Activated T-cell treated with anti-CD3 and anti-CD28 coated beads, Interleukin-2, amount 50 U/mL, for 24 hours (primary cell): Measurements from ENCODE around the gene TNS2.
A peak's percentile ranks its signal among the peaks of the same experiment; 100 is the strongest.
"Not testable (repeated sequence)": the region's sequence is repeated elsewhere in the genome, so short reads cannot be mapped to it uniquely, and the experiment has no call there.

Experiments
- DNase-seq: peaks from one replicate; pipeline ENCODE4 v3.0.0-alpha.2; 2020
- H3K27ac Mint-ChIP-seq: 2 replicates; pipeline ENCODE4 v1.8.0; 2020; ENCODE audit warnings: mild to moderate bottlenecking, mixed read lengths
- H3K27me3 Mint-ChIP-seq: 2 replicates; pipeline ENCODE4 v1.8.0; 2020; ENCODE audit warnings: mixed read lengths
- H3K36me3 Mint-ChIP-seq: 2 replicates; pipeline ENCODE4 v1.8.0; 2020; ENCODE audit warnings: low read depth, mixed read lengths
- H3K4me1 Mint-ChIP-seq: 2 replicates; pipeline ENCODE4 v1.8.0; 2020; ENCODE audit warnings: low read depth, mixed read lengths
- H3K4me3 Mint-ChIP-seq: 2 replicates; pipeline ENCODE4 v1.8.0; 2020; ENCODE audit warnings: mild to moderate bottlenecking, moderate library complexity, mixed read lengths
- H3K9me3 Mint-ChIP-seq: 2 replicates; pipeline ENCODE4 v1.8.0; 2020; ENCODE audit warnings: mixed read lengths

The TNS2 gene

DNA sequence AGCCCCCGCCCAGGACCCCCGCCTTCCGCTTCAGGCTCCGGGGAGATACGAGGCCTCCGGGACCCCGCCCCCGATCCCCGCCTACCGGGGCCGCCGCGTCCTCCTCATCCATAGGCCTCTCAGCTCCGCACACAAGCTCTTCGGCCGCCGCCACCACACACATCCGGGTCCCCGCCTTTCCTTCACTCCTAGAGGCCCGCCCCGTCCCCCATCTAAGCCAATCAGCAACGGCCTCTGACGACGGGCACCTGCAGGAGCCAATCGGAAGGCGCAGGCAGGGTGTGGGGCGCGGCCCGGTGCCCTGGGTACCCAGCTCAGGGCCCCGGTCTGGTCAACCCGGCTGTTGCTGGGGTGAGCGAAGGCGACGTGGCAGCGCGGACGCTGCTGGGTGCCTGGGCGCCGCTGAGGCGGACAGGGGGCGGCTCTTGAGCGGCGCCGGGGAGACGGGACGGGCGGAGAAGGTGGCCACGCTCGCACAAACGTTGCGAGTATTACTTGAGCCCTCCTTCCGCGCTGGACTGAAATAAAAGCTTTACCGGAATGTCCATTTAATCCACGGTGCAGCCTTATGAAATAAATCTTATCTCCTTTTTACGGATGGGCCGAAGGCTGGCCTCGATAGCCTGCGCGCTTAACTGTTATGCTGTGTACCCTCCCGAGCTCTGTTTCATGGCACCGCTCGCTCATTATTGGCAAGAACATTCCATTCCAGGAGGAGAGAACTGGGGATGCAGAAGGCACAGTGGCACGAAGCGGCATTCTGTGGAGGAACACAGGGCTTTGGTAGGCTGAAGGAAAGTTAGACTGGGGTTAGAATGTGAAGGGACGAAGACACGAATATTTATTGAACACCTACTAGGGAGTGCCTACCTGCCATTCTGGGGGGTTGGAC is 29.6 kb downstream of the TNS2 start, which contains the start of gene SPRYD3:
Gene SPRYD3 (minus strand): TSS at position 165 of the 892 bp plus-strand sequence. CDS start 57 bp downstream, at position 108.
- Mint-ChIP-seq H3K9me3 (no peaks in the 10 kb centered on the region), H3K4me3 (peak within 1 kb of the TSS; percentile 86), H3K27ac (peak within 1 kb of the TSS; percentile 85), H3K4me1 (peaks cover 44% of the 10 kb centered on the region), H3K36me3 (peaks cover 40% of the 10 kb centered on the region), H3K27me3 (no peaks in the 10 kb centered on the region)
- DNase-seq, result peak; percentile 99

DNA sequence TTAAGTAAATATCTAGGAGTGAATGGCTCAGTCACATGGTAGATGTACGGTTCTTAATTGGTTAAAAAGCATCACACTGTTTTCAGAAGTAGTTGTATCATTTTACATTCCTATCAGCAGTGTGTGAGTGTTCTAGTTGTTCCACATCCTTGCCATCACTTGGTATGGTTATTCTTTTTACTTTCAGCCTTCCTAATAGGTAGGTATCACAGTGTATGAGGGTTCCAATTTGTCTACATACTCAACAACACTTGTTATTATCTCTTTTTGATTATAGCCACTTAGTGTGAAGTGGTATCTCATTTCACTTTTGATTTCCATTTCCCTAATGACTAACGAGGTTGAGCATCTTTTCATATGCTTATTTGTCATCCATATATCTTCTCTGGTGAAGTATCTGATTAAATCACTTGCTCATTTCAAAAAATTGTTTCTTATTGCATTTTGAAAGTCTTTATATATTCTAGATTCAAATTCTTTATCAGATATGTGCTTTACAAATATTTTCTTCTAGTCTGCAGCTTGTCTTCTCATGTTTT is 32.8 kb downstream of the TNS2 start:
- Mint-ChIP-seq H3K27me3 (peaks cover 3% of the 10 kb centered on the region), H3K4me3 (no peak overlapping the region), H3K36me3 (peaks cover 8% of the 10 kb centered on the region), H3K27ac (peak overlapping the region; percentile 44), H3K9me3 (no peaks in the 10 kb centered on the region), H3K4me1 (peaks cover 29% of the 10 kb centered on the region)
- DNase-seq, result no peak

DNA sequence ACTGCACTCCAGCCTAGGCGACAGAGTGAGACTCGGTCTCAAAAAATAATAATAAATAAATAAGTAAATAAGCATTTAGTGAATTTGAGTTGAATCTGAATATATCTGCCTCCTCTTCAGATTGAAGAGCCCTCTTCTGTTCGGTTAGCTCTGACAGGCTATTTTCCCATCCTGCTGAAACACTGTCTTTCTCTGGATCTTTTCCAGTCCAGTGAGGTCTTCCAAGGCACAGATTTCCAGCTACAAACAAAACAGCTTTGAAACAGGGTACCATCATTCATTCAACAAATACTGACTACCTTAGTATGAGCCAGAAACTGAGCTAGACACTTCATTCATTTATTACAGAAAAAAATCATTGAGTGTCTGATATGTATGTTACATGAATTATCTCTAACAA is 36.5 kb downstream of the TNS2 start:
- Mint-ChIP-seq H3K4me3 (no peak overlapping the region), H3K27me3 (peaks cover 6% of the 10 kb centered on the region), H3K9me3 (no peaks in the 10 kb centered on the region), H3K27ac (no peak overlapping the region), H3K36me3 (no peaks in the 10 kb centered on the region), H3K4me1 (peaks cover 8% of the 10 kb centered on the region)
- no peak for DNase-seq

DNA sequence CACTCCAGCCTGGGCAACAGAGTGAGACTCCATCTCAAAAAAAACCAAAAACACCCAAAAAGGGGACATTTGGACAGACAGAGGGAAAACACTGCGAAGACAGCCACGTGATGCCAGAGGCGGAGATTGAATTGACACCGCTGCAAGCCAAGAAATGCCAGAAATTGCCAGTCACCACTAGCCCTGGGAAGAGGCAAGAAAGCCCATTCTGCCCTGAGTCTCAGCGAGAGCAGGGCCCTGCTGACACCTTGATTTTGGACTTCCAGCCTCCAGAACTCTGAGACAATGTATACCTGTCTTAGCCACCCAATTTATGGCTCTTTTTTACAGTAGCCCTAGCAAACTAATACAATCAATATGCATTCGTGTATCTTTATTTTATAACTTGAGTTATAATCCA is 40.2 kb downstream of the TNS2 start:
- no peaks in the 10 kb centered on the region for H3K36me3 Mint-ChIP-seq
- peaks cover 6% of the 10 kb centered on the region for H3K4me1 Mint-ChIP-seq
- H3K27ac Mint-ChIP-seq, result no peak overlapping the region
- H3K4me3 Mint-ChIP-seq, result no peak overlapping the region
- peaks cover 6% of the 10 kb centered on the region for H3K27me3 Mint-ChIP-seq
- no peaks in the 10 kb centered on the region for H3K9me3 Mint-ChIP-seq
- DNase-seq, result no peak

DNA sequence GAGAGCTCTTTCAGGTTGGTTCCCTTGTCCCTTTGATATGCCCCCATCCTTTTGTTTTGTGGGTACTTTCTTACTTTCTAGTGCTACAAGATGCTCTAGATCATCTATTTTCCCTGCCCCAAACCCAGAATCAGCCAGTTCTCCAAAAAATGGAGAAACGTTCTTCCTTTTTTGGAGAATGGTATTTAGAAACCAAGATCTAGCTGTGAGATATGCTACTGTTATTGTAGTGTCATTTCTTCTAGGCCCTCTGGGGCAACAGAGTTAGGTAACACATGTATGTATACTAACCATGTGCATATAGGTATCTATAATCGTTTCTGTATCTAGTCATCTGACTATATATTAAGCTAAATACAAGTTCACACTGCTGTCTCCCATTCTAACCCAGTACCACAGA is 40.7 kb downstream of the TNS2 start:
- H3K9me3 Mint-ChIP-seq, result no peaks in the 10 kb centered on the region
- no peak overlapping the region for H3K4me3 Mint-ChIP-seq
- H3K36me3 Mint-ChIP-seq, result no peaks in the 10 kb centered on the region
- DNase-seq, result no peak
- H3K4me1 Mint-ChIP-seq, result peaks cover 6% of the 10 kb centered on the region
- H3K27ac Mint-ChIP-seq, result no peak overlapping the region
- H3K27me3 Mint-ChIP-seq, result peaks cover 6% of the 10 kb centered on the region

DNA sequence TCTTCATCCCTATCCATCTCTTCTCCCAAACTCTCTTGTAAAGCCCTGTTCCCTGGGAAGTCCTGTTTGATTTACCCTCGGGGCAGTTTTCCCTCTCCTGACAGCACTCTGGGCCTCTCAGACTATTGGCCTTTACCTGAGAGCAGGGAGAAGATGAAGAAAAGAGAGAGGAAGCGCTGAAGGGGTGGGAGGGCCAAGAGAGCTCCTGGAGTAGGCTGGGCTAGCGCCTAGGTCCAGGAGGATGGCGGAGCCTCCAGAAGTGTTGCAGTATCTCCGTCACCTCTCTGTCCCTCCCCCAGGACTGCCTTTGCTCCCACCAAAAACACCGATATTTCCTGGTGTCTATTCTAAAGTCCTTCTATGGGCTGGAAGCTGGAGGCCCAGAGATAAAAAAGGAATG is 41.9 kb downstream of the TNS2 start:
- Mint-ChIP-seq H3K9me3 (no peaks in the 10 kb centered on the region), H3K4me1 (peaks cover 13% of the 10 kb centered on the region), H3K27me3 (peaks cover 8% of the 10 kb centered on the region)

DNA sequence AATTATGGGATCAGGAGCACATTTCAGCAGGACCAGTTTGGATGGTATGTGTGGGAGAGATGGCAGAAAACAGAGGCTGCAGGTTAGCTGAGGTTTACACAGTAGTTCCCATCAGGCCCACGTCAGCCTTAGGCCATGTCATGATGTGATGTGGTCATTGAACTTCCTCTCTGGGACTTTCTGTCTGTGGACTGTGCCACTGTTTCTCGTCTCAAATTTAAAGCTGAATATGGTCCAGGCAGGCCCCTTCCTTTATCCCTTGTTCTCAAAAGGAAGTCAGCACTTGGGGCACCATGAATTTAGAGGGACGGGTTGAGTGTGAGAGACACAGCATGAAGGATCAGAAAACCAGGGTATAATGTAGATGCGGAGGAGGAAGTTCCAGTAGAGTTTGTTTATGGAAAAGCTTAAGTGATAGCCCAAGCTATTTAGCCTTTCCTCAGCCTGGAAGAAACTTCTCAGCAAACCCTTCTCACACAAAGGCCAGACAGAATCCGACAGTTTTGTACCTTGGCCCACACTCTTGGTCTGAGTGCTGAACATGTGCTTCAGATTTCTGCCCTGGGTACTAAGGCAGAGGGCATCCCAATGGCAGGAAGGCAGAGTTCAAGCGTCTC is 44.0 kb downstream of the TNS2 start:
- peaks cover 32% of the 10 kb centered on the region for H3K4me1 Mint-ChIP-seq
- no peaks in the 10 kb centered on the region for H3K36me3 Mint-ChIP-seq
- no peak overlapping the region for H3K4me3 Mint-ChIP-seq
- no peaks in the 10 kb centered on the region for H3K9me3 Mint-ChIP-seq
- peaks cover 13% of the 10 kb centered on the region for H3K27me3 Mint-ChIP-seq
- H3K27ac Mint-ChIP-seq, result no peak overlapping the region
- no peak for DNase-seq

More for the DNA sequence above, 41.9 kb downstream of the TNS2 start:
- DNase-seq, result no peak
- Mint-ChIP-seq H3K4me3 (no peak overlapping the region), H3K36me3 (no peaks in the 10 kb centered on the region), H3K27ac (no peak overlapping the region)

DNA sequence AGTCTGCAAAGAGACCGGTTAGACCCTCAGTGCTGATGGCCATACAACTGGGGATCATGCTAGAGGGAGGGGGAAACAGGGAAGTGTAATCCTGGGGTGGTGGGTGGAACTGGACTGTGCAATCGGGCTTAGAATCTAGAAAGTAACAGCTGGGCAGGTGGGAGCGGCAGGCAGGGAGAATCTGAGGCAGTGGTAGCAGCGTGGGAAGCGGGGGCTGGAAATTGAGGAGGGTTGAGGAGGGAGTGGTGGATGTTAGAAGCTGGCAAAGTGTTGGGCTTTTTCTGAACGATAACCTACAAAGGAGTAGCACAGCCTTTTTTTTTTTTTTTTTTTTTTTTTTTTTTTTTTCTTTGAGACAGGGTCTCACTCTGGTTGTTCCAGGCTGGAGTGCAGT is 44.5 kb downstream of the TNS2 start:
- no peak for DNase-seq
- peaks cover 13% of the 10 kb centered on the region for H3K27me3 Mint-ChIP-seq
- H3K36me3 Mint-ChIP-seq, result no peaks in the 10 kb centered on the region
- no peak overlapping the region for H3K27ac Mint-ChIP-seq
- H3K4me1 Mint-ChIP-seq, result peaks cover 37% of the 10 kb centered on the region
- H3K9me3 Mint-ChIP-seq, result no peaks in the 10 kb centered on the region
- no peak overlapping the region for H3K4me3 Mint-ChIP-seq

DNA sequence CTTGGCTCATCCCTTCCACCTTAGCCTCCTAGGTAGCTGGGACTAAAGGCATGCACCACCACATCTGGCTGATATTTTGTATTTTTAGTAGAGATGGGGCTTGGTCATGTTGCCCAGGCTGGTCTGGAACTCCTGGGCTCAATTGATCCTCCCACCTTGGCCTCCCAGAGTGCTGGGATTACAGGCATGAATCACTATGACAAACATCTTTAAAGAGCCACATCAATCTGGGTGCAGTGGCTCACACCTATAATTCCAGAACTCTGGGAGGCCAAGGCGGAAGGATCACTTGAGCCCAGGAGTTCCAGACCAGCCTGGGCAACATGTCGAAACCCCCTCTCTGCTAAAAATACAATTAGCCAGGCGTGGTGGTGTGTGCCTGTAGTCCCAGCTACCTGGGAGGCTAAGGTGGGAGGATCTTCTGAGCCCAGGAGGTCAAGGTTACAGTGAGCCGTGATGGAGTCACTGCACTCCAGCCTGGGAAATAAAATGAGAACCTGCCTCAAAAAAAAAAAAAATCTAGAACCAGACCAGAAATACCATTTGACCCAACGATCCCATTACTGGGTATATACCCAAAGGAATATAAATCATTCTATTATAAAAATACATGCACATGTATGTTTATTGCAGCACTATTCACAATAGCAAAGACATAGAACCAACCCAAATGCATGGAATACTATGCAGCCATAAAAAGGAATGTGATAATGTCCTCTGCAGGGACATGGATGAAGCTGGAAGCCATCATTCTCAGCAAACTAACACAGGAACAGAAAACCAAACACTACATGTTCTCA is 45.1 kb downstream of the TNS2 start:
- H3K27me3 Mint-ChIP-seq, result peaks cover 13% of the 10 kb centered on the region
- H3K36me3 Mint-ChIP-seq, H3K9me3 Mint-ChIP-seq, DNase-seq, H3K4me3 Mint-ChIP-seq, H3K27ac Mint-ChIP-seq: not testable (repeated sequence)
- peaks cover 38% of the 10 kb centered on the region for H3K4me1 Mint-ChIP-seq

DNA sequence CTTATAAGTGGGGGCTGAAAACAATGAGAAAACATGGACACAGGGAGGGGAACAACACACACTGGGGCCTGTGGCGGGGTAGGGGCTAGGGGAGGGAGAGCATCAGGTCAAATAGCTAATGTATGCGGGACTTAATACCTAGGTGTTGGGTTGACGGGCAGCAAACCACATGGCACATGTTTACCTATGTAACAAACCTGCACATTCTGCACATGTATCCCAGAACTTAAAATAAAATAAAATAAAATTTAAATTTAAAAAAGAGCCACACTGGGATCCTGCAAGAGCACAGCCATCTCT is 45.7 kb downstream of the TNS2 start:
- not testable (repeated sequence) for H3K4me3 Mint-ChIP-seq, H3K9me3 Mint-ChIP-seq, DNase-seq, H3K27ac Mint-ChIP-seq, H3K36me3 Mint-ChIP-seq
- H3K4me1 Mint-ChIP-seq, result peaks cover 38% of the 10 kb centered on the region
- peaks cover 11% of the 10 kb centered on the region for H3K27me3 Mint-ChIP-seq

DNA sequence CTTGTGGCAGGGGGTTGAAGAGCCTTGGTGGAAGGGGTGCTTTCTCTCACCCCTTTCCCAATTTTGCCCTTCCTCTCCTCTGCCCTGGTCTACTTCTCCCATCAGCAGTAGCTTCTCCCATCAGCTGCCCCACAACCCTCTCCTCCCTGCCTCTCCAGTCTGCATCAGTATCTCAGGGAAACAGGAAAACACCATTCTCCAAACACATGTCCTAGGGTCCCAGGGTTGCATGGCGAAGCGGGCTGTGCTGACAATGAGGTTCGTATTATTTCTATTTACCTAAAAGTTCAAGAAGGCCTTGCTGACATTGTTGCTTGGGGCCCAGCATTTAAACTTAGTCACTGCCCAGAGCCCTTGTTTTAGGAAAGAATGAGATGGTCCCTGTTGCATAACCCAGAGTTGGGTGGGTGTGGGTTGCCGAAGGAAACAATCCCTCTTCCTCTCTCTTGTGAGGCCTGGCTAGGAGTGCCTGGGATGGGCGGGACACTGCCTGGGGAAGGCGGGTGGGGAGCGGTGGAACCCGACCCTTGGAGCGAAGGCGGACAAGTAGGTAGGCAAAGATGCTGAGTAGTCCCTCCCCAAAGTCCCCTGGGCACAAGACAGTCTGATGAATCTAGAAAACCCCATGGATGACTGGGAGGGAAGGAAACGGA is 46.4 kb downstream of the TNS2 start:
- Mint-ChIP-seq H3K36me3 (no peaks in the 10 kb centered on the region), H3K4me3 (no peak overlapping the region), H3K9me3 (no peaks in the 10 kb centered on the region), H3K4me1 (peaks cover 38% of the 10 kb centered on the region), H3K27me3 (peaks cover 10% of the 10 kb centered on the region), H3K27ac (peak overlapping the region; percentile 3)
- DNase-seq, result no peak

DNA sequence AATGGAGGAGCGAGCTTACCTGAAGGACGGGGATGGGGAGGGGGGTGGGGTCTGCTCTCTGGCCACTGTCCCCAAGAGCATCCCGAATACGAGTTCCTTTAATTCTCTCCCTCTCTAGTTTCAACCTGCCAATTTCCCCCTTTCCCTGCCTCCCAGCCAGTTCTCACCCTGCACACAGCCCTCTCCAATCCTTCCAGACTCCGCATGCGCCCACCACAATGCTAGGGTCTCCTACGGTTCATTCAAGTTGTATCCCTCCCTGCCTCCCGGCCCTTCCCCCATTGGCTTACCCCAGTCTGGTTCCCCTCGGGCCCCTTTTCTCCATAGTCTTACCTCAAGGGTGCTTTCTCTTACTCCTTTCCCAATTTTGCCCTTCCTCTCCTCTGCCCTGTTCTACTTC is 46.9 kb downstream of the TNS2 start:
- no peak overlapping the region for H3K27ac Mint-ChIP-seq
- peak overlapping the region; percentile 67 for H3K4me3 Mint-ChIP-seq
- DNase-seq, result no peak
- H3K4me1 Mint-ChIP-seq, result peaks cover 40% of the 10 kb centered on the region
- peaks cover 10% of the 10 kb centered on the region for H3K27me3 Mint-ChIP-seq
- no peaks in the 10 kb centered on the region for H3K36me3 Mint-ChIP-seq
- no peaks in the 10 kb centered on the region for H3K9me3 Mint-ChIP-seq

DNA sequence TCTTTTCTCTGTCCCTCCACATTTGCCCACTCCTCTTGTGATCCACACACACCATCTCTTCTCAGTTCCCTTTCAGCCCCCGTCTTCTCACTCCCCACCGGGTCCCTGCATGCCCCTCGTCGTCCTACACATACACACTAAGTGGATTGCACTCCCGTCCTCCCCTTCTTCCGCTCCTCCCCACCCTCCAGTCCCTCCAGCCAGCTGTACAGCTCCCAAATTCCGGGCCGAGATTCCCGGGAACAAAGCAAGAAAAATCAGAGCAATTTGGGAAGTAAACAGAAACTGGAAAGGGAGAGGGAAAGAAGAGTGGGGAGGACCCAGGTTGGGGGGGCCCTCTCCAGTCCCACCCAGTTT is 47.3 kb downstream of the TNS2 start:
- H3K4me1 Mint-ChIP-seq, result peaks cover 41% of the 10 kb centered on the region
- peak overlapping the region; percentile 69 for H3K27ac Mint-ChIP-seq
- peak overlapping the region; percentile 67 for H3K4me3 Mint-ChIP-seq
- DNase-seq, result no peak
- H3K27me3 Mint-ChIP-seq, result peaks cover 10% of the 10 kb centered on the region
- H3K36me3 Mint-ChIP-seq, result no peaks in the 10 kb centered on the region
- H3K9me3 Mint-ChIP-seq, result no peaks in the 10 kb centered on the region
